ENCODE results near the gene PILRA. TPM values are rescaled to one million over a fixed set of nuclear protein-coding genes. Genes with fewer than 3 reads are reported as not detected.

PILRA gene
- total and polyA plus RNA-seq, 4 donors, result 1.5 to 3.5 (median 3.1) TPM

DNA sequence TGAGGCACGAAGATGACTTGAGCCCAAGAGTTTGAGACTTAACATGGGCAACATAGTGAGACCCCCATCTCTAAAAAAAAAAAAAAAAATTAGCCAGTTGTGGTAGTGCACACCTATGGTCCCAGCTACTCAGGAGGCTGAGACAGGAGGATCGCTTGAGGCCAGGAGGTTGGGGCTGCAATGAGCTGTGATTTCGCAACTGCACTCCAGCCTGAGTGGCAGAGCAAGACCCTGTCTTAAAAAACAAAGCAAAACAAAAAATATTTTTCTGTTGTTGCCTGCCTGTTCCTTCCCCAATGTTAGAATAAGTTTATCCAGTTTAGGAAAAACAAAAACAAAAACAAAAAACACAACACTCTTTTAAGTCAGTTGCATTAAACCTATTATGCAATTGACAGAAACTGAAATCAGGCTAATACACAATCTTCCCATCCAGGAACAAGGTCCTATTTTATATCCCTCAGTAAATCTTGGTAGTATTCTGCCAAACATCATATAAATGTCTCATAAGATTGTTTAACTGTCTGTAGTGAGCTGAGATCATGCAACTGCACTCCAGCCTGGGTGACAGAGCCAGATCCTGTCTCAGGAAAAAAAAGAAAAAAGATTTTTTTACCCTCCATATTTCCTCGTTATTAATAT is 4.9 kb downstream of the PILRA start:
- H3K9ac ChIP-seq (ENCODE audit: low read depth in 1 of 2, low read length in 2 of 2), result no peak overlapping the region
- TF ChIP-seq, protein P1, sequence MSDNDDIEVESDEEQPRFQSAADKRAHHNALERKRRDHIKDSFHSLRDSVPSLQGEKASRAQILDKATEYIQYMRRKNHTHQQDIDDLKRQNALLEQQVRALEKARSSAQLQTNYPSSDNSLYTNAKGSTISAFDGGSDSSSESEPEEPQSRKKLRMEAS (IDR thresholded peaks at IDR 0.05), result no peak
- TF ChIP-seq, protein P2, sequence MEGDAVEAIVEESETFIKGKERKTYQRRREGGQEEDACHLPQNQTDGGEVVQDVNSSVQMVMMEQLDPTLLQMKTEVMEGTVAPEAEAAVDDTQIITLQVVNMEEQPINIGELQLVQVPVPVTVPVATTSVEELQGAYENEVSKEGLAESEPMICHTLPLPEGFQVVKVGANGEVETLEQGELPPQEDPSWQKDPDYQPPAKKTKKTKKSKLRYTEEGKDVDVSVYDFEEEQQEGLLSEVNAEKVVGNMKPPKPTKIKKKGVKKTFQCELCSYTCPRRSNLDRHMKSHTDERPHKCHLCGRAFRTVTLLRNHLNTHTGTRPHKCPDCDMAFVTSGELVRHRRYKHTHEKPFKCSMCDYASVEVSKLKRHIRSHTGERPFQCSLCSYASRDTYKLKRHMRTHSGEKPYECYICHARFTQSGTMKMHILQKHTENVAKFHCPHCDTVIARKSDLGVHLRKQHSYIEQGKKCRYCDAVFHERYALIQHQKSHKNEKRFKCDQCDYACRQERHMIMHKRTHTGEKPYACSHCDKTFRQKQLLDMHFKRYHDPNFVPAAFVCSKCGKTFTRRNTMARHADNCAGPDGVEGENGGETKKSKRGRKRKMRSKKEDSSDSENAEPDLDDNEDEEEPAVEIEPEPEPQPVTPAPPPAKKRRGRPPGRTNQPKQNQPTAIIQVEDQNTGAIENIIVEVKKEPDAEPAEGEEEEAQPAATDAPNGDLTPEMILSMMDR (IDR thresholded peaks at IDR 0.05; ENCODE audit: low read depth, low read length, missing input control), result no peak
- TF ChIP-seq EGR1 (IDR thresholded peaks at IDR 0.05; ENCODE audit: low read depth in 2 of 2) (no peak), HNF4G (IDR thresholded peaks at IDR 0.05) (no peak), RAD21 (IDR thresholded peaks at IDR 0.05) (no peak), SP1 (IDR thresholded peaks at IDR 0.05) (no peak), JUND (IDR thresholded peaks at IDR 0.05) (no peak), YY1 (IDR thresholded peaks at IDR 0.05) (no peak), ATF3 (IDR thresholded peaks at IDR 0.05) (no peak), HNF4A (conservative IDR thresholded peaks at IDR 0.05) (no peak), FOXA1 (IDR thresholded peaks at IDR 0.05) (no peak)
- TF ChIP-seq, protein P3, sequence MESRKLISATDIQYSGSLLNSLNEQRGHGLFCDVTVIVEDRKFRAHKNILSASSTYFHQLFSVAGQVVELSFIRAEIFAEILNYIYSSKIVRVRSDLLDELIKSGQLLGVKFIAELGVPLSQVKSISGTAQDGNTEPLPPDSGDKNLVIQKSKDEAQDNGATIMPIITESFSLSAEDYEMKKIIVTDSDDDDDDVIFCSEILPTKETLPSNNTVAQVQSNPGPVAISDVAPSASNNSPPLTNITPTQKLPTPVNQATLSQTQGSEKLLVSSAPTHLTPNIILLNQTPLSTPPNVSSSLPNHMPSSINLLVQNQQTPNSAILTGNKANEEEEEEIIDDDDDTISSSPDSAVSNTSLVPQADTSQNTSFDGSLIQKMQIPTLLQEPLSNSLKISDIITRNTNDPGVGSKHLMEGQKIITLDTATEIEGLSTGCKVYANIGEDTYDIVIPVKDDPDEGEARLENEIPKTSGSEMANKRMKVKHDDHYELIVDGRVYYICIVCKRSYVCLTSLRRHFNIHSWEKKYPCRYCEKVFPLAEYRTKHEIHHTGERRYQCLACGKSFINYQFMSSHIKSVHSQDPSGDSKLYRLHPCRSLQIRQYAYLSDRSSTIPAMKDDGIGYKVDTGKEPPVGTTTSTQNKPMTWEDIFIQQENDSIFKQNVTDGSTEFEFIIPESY (IDR thresholded peaks at IDR 0.05), result no peak
- no peaks in the 10 kb centered on the region for H3K27me3 ChIP-seq (ENCODE audit: control insufficient read depth in 4 of 4, insufficient read depth in 4 of 4, low read length in 3 of 4)
- H3K36me3 ChIP-seq (ENCODE audit: control insufficient read depth in 4 of 4, insufficient read depth in 3 of 4, low read depth in 1 of 4, low read length in 3 of 4), result no peaks in the 10 kb centered on the region
- WGBS, result 94% methylated on average over 4 of the region's 4 CpGs
- no peak overlapping the region for H3K27ac ChIP-seq (ENCODE audit: low read depth in 1 of 2, low read length in 2 of 2)
- no peak for DNase-seq (ENCODE audit: low spot score)
- no peak overlapping the region for H3K4me3 ChIP-seq (ENCODE audit: low read depth in 1 of 3, low read length in 3 of 3)
- H3K9me3 ChIP-seq (ENCODE audit: control insufficient read depth in 4 of 4, low read length in 3 of 4), result no peaks in the 10 kb centered on the region
- no peaks in the 10 kb centered on the region for H3K4me1 ChIP-seq (ENCODE audit: control insufficient read depth in 4 of 4, insufficient read depth in 4 of 4, low read length in 3 of 4)

GRCh38 chr7:100380196-100380595 is 6.9 kb downstream of the PILRA start:
- TF ChIP-seq ATF3 (IDR thresholded peaks at IDR 0.05) (no peak), HNF4G (IDR thresholded peaks at IDR 0.05) (no peak), GABPA (IDR thresholded peaks at IDR 0.05 in 1 of 2, conservative IDR thresholded peaks at IDR 0.05 in 1 of 2) (no peak), FOXA1 (IDR thresholded peaks at IDR 0.05) (no peak), RXRA (IDR thresholded peaks at IDR 0.05) (no peak), EGR1 (IDR thresholded peaks at IDR 0.05; ENCODE audit: low read depth in 2 of 2) (no peak), YY1 (IDR thresholded peaks at IDR 0.05) (no peak), SP1 (IDR thresholded peaks at IDR 0.05) (no peak), FOXA2 (IDR thresholded peaks at IDR 0.05) (no peak), NR2F2 (IDR thresholded peaks at IDR 0.05) (no peak), RAD21 (IDR thresholded peaks at IDR 0.05) (no peak)
- TF ChIP-seq, protein P3 (IDR thresholded peaks at IDR 0.05), result no peak
- TF ChIP-seq, protein P4, sequence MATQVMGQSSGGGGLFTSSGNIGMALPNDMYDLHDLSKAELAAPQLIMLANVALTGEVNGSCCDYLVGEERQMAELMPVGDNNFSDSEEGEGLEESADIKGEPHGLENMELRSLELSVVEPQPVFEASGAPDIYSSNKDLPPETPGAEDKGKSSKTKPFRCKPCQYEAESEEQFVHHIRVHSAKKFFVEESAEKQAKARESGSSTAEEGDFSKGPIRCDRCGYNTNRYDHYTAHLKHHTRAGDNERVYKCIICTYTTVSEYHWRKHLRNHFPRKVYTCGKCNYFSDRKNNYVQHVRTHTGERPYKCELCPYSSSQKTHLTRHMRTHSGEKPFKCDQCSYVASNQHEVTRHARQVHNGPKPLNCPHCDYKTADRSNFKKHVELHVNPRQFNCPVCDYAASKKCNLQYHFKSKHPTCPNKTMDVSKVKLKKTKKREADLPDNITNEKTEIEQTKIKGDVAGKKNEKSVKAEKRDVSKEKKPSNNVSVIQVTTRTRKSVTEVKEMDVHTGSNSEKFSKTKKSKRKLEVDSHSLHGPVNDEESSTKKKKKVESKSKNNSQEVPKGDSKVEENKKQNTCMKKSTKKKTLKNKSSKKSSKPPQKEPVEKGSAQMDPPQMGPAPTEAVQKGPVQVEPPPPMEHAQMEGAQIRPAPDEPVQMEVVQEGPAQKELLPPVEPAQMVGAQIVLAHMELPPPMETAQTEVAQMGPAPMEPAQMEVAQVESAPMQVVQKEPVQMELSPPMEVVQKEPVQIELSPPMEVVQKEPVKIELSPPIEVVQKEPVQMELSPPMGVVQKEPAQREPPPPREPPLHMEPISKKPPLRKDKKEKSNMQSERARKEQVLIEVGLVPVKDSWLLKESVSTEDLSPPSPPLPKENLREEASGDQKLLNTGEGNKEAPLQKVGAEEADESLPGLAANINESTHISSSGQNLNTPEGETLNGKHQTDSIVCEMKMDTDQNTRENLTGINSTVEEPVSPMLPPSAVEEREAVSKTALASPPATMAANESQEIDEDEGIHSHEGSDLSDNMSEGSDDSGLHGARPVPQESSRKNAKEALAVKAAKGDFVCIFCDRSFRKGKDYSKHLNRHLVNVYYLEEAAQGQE (IDR thresholded peaks at IDR 0.05), result no peak
- TF ChIP-seq, protein P2 (IDR thresholded peaks at IDR 0.05; ENCODE audit: low read depth, low read length, missing input control), result no peak
- TF ChIP-seq, protein P1 (IDR thresholded peaks at IDR 0.05), result no peak
- H3K36me3 ChIP-seq (ENCODE audit: control insufficient read depth in 4 of 4, insufficient read depth in 3 of 4, low read depth in 1 of 4, low read length in 3 of 4), result no peaks in the 10 kb centered on the region
- no peaks in the 10 kb centered on the region for H3K9me3 ChIP-seq (ENCODE audit: control insufficient read depth in 4 of 4, low read length in 3 of 4)
- 79% methylated on average over 4 of the region's 4 CpGs for WGBS
- no peak for DNase-seq (ENCODE audit: low spot score)
- H3K4me1 ChIP-seq (ENCODE audit: control insufficient read depth in 4 of 4, insufficient read depth in 4 of 4, low read length in 3 of 4), result no peaks in the 10 kb centered on the region
- H3K27ac ChIP-seq (ENCODE audit: low read depth in 1 of 2, low read length in 2 of 2), result peak overlapping the region in 1 of 2 donors; percentile 3
- H3K4me3 ChIP-seq (ENCODE audit: low read depth in 1 of 3, low read length in 3 of 3), result no peak overlapping the region
- no peak overlapping the region for H3K9ac ChIP-seq (ENCODE audit: low read depth in 1 of 2, low read length in 2 of 2)
- no peaks in the 10 kb centered on the region for H3K27me3 ChIP-seq (ENCODE audit: control insufficient read depth in 4 of 4, insufficient read depth in 4 of 4, low read length in 3 of 4)
